HCT116 (cell line): ENCODE data around the gene PTCSC3.

Experiments
- CBX3 ChIP-seq: IDR thresholded peaks from 2 replicates; pipeline ENCODE4 v1.6.1; 2012; ENCODE audit warnings: low read depth
- CEBPB ChIP-seq: IDR thresholded peaks from 2 replicates; pipeline ENCODE4 v1.6.1; 2012; ENCODE audit warnings: low read depth
- EZH2 ChIP-seq: fragments of 200-600 bp; sonication (generic); IDR thresholded peaks from 2 replicates; pipeline ENCODE4 v1.6.1; 2017; ENCODE audit warnings: antibody characterized with exemption, mixed run types
- EZH2phosphoT487 ChIP-seq: fragments of 200-600 bp; IDR thresholded peaks from 2 replicates; pipeline ENCODE4 v1.6.1; 2018; ENCODE audit warnings: antibody characterized with exemption, borderline replicate concordance
- JUND ChIP-seq: IDR thresholded peaks from 2 replicates; pipeline ENCODE4 v1.6.1; 2012
- MAX ChIP-seq: IDR thresholded peaks from 2 replicates; pipeline ENCODE4 v1.6.1; 2012
- POLR2A ChIP-seq: IDR thresholded peaks from 2 replicates; pipeline ENCODE4 v1.7.0; 2011; ENCODE audit warnings: borderline replicate concordance; ENCODE audit not compliant: insufficient read depth, insufficient read length; ENCODE audit errors: extremely low read depth
- POLR2AphosphoS5 ChIP-seq: IDR thresholded peaks from 2 replicates; pipeline ENCODE4 v1.6.1; 2011; ENCODE audit warnings: mild to moderate bottlenecking, low read depth, low read length, moderate library complexity
- RAD21 ChIP-seq: IDR thresholded peaks from 2 replicates; pipeline ENCODE4 v1.6.1; 2012; ENCODE audit warnings: low read depth, mild to moderate bottlenecking
- ZBTB33 ChIP-seq: IDR thresholded peaks from 2 replicates; pipeline ENCODE4 v1.6.1; 2011; ENCODE audit warnings: mild to moderate bottlenecking, low read length, moderate library complexity; ENCODE audit not compliant: insufficient replicate concordance; ENCODE audit errors: extremely low read depth
- ZNF274 ChIP-seq: fragments of 200-500 bp; sonication (Bioruptor generic); IDR thresholded peaks from 2 replicates; pipeline ENCODE4 v1.6.1; 2014; ENCODE audit warnings: mild to moderate bottlenecking, low read depth, low read length, inconsistent platforms
- TF ChIP-seq, protein P1 (sequence below), 3 experiments: fragments of 200-600 bp in 1 of 3; sonication (generic) in 1 of 3; IDR thresholded peaks in 2 of 3; conservative IDR thresholded peaks in 1 of 3; 2 replicates each; pipeline ENCODE4 v1.5.1; 2012 to 2017; ENCODE audit warnings: low read depth in 2 of 3, low read length in 2 of 3, antibody characterized with exemption in 1 of 3, borderline replicate concordance in 1 of 3, control low read depth in 1 of 3, mild to moderate bottlenecking in 1 of 3, mixed read lengths in 1 of 3, mixed run types in 1 of 3, moderate library complexity in 1 of 3; ENCODE audit not compliant: insufficient read depth in 1 of 3
- TF ChIP-seq, protein P2 (sequence below): IDR thresholded peaks from 2 replicates; pipeline ENCODE4 v1.6.1; 2012

DNA sequence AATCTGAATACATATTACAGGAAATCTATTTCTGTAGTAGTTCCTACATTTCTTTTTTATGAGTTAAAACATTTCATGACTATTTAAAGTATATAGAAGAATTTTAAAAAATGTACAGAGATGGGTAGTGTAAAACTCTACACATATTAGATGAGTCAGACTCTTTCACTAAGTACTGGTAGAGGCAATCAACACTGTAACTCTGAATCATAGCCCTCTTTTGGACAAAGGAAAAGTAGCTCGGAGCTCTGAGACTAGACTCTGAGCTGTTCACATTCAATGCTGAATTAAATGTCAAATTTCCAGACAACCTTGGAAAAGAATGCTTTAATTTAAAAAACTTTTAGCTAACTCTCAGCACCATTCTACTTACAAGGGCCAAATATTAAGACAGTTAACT lies 3.4 kb downstream of the PTCSC3 start:
- no peak for TF ChIP-seq ZNF274
- no peak for TF ChIP-seq POLR2AphosphoS5
- TF ChIP-seq EZH2 = no peak
- TF ChIP-seq, protein P1, sequence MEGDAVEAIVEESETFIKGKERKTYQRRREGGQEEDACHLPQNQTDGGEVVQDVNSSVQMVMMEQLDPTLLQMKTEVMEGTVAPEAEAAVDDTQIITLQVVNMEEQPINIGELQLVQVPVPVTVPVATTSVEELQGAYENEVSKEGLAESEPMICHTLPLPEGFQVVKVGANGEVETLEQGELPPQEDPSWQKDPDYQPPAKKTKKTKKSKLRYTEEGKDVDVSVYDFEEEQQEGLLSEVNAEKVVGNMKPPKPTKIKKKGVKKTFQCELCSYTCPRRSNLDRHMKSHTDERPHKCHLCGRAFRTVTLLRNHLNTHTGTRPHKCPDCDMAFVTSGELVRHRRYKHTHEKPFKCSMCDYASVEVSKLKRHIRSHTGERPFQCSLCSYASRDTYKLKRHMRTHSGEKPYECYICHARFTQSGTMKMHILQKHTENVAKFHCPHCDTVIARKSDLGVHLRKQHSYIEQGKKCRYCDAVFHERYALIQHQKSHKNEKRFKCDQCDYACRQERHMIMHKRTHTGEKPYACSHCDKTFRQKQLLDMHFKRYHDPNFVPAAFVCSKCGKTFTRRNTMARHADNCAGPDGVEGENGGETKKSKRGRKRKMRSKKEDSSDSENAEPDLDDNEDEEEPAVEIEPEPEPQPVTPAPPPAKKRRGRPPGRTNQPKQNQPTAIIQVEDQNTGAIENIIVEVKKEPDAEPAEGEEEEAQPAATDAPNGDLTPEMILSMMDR (IDR thresholded peaks at IDR 0.05 in 2 of 3, conservative IDR thresholded peaks at IDR 0.05 in 1 of 3; ENCODE audit: borderline replicate concordance in 1 of 3, insufficient read depth in 1 of 3, low read depth in 2 of 3, low read length in 2 of 3) = no peak
- TF ChIP-seq ZBTB33 = no peak
- TF ChIP-seq EZH2phosphoT487 = no peak
- no peak for TF ChIP-seq POLR2A
- no peak for TF ChIP-seq RAD21
- TF ChIP-seq JUND = no peak
- TF ChIP-seq, protein P2, sequence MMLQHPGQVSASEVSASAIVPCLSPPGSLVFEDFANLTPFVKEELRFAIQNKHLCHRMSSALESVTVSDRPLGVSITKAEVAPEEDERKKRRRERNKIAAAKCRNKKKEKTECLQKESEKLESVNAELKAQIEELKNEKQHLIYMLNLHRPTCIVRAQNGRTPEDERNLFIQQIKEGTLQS = no peak
- no peak for TF ChIP-seq CBX3
- no peak for TF ChIP-seq MAX
- TF ChIP-seq CEBPB = no peak
